GM12864 (cell line): ENCODE measurements around the gene DNPEP.
"Not testable (repeated sequence)": the region's sequence is repeated elsewhere in the genome, so short reads cannot be mapped to it uniquely, and the experiment has no call there.

ENCODE experiments used
- DNase-seq: peaks from one replicate; pipeline ENCODE4 v3.0.0-alpha.2; 2011; ENCODE audit warnings: low read depth
- H3K4me3 ChIP-seq: 2 replicates; pipeline ENCODE4 v1.5.1; 2011; ENCODE audit warnings: mild to moderate bottlenecking, low read depth, low read length, control low read depth
- TF ChIP-seq, protein P1 (sequence below): IDR thresholded peaks from 2 replicates; pipeline ENCODE4 v1.5.1; 2011; ENCODE audit warnings: low read depth, mild to moderate bottlenecking, moderate library complexity, low read length, control low read depth, inconsistent platforms; ENCODE audit errors: missing control alignments

The DNPEP gene

DNA sequence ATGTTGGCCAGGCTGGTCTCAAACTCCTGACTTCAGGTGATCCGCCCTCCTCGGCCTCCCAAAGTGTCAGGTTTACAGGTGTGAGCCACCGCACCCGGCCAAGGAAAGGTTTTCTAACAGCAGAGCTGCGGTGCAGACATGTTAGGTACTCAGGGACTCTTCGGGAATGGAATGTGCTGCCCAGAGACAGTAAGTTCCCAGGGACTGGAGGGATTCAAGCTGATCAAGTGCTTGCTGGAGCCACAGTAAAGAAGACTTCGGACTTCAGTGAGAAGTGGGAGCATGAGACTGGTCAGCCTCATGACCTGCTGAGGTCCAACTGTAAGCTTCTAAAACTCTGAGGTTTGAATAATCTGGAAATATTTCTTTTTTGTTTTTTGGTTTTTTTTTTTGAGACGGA is 22.7 kb upstream of the DNPEP start:
- H3K4me3 ChIP-seq, result no peak overlapping the region
- TF ChIP-seq, protein P1, sequence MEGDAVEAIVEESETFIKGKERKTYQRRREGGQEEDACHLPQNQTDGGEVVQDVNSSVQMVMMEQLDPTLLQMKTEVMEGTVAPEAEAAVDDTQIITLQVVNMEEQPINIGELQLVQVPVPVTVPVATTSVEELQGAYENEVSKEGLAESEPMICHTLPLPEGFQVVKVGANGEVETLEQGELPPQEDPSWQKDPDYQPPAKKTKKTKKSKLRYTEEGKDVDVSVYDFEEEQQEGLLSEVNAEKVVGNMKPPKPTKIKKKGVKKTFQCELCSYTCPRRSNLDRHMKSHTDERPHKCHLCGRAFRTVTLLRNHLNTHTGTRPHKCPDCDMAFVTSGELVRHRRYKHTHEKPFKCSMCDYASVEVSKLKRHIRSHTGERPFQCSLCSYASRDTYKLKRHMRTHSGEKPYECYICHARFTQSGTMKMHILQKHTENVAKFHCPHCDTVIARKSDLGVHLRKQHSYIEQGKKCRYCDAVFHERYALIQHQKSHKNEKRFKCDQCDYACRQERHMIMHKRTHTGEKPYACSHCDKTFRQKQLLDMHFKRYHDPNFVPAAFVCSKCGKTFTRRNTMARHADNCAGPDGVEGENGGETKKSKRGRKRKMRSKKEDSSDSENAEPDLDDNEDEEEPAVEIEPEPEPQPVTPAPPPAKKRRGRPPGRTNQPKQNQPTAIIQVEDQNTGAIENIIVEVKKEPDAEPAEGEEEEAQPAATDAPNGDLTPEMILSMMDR, result no peak
- DNase-seq, result no peak

DNA sequence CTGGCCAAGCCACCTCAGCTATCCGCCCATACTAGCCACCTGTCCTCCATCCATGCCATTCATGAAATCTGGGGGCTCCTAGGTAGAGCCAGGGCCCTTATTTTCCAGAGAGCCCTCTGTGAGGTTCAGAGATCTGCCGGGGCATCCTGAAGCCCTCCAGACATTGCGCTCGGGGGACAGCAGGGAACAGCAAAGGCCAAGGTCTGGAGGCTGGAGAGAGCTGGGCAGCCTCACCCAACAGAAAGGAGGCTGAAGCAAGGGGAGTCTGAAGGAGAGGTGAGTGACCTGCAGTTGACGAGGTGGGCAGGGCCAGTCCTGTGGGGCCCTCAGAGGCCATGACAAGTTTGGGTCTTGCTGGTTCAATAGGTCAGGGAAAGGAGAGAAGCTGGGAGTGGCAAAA is 21.9 kb upstream of the DNPEP start:
- TF ChIP-seq, protein P1, result no peak
- H3K4me3 ChIP-seq, result no peak overlapping the region
- DNase-seq, result no peak

DNA sequence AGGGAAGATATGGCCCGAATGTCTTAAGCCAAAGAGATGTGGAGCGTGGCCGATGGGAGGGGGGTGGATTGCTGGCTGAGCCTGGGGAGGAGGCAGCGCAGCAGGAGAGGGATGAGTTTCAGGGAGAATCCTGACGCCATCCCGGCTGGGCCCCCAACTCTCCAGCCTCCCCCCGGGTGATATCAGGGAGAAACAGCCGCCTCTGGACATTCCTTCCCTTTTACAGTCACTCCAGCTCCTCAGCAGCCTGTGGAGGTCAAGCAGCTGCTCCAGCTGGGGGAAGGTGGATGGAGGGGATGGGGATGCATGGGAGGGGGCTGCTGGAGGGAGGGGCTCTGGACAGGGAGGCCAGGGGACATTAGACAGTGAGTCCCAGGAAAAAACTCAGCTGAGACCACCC is 20.9 kb upstream of the DNPEP start:
- DNase-seq, result no peak
- H3K4me3 ChIP-seq, result no peak overlapping the region

DNA sequence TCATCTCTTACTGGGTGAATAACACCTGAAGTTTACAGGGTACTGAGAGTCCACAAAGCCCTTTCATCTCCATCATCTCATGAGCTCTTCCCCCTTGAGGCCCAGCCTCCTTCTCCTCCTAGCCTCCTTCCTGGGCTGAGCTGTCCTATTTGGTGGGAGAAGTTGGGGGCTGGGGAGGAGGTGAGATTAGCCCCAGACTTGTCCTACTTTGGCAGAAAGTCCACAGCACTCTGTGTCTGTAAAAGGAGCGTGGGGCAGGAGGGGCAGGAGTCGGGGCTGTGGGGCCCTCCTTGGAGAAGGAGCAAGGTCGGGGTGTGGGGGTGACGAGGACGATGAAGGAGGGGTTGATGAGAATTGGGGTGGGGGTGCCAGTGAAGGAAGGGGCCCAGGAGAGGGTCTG is 20.5 kb upstream of the DNPEP start:
- no peak for DNase-seq
- TF ChIP-seq, protein P1, result no peak
- no peak overlapping the region for H3K4me3 ChIP-seq

More for the DNA sequence above, 20.9 kb upstream of the DNPEP start:
- TF ChIP-seq, protein P1, result no peak

DNA sequence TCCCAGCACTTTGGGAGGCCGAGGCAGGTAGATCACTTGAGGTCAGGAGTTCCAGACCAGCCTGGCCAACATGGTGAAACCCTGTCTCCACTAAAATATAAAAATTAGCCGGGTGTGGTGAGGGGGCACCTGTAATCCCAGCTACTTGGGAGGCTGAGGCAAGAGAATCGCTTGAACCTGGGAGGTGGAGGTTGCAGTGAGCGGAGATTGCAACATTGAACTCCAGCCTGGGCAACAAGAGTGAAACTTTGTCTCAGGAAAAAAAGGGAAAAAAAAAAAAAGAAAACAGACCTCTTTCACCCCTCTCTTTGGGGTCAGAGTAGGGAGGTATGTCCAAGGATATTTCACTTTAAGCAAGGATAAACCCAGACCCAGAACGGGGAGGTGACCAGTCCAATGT is 19.6 kb upstream of the DNPEP start:
- DNase-seq, result not testable (repeated sequence)

DNA sequence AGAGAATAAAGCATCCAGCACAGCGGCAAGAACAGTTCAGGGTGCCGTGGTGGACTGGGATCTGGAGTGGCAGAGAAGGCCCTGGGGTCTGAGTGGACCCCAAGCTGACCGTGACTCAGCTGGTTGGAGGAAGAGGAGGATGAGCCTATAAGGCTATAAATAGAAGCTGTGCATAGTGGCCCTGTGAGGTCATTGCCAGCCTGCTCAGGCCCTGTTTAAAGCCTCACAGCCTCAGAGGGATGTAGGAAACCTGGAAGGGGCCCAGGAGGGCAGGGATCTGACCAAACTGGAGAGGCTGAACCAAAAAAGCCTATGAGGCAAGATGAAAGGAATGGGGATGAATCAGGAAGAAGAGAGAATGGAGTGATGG is 19.1 kb upstream of the DNPEP start:
- no peak for DNase-seq
- no peak overlapping the region for H3K4me3 ChIP-seq
- TF ChIP-seq, protein P1, result no peak

More for the DNA sequence above, 19.6 kb upstream of the DNPEP start:
- not testable (repeated sequence) for H3K4me3 ChIP-seq

DNA sequence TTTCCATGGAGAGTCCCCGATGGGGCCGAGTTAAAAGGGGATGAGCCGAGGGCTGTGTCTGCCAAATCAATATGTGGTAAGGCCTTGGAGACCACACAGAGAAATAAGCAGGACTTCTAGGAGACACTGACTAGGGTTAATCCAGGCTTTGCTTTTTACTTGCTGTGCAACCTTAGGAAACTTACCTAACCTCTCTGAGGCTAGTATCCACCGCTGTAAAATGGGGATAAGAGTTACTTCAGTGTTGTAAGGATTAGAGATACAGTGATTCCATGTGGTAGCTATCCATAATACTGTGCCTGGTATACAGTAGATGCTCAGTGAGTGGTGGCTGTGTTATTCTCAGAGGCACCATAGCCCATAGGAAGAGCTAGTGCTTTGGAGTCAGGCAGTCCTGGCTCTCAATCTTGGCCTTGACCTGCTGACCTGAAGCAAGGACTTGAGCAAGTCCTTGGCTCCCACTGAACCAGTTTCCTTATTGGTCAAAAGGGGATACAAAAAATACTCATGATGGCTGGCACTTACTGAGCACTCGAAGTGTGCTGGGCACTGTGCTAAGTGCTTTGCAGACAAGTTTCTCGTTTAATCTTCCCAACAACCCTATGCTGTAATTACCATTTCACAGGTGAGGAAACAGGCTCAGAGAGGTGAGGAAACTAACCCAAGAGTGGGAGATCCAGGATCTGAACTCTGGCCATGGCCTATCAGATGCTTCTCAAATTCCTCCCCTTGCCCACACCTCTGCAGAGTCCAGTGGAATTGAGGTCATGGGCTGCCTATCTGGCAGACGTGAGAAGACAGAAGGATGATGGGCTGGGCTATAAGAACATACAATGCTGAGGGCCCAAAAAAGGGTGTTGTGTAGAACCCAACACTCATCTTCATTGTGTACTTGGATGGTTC is 18.5 kb upstream of the DNPEP start:
- no peak overlapping the region for H3K4me3 ChIP-seq
- TF ChIP-seq, protein P1, result no peak
- no peak for DNase-seq
